Natural killer cell (primary cell): ENCODE data around the gene CAP1. TPM values are rescaled to one million over a fixed set of nuclear protein-coding genes. Genes with fewer than 3 reads are reported as not detected.

Experiments
- ATAC-seq, 3 donors: fragments of 150-1000 bp in 2 of 3; fragments of 200-7000 bp in 1 of 3; cut with Tn5 transposase; 1 replicate in 1 of 3; 2 replicates in 2 of 3; pipeline ENCODE4 v1.10.0; 2021; ENCODE audit warnings: mild to moderate bottlenecking in 2 of 3, moderate library complexity in 2 of 3
- DNase-seq, 2 donors: peaks; one replicate each; pipeline versions ENCODE4 v3.0.0 to v3.0.0-alpha.2; 2013 to 2021; ENCODE audit warnings: mixed read lengths in 1 of 2
- H3K27ac ChIP-seq: one replicate; pipeline ENCODE4 v1.5.1; 2013; ENCODE audit warnings: mild to moderate bottlenecking, low read length
- H3K27me3 ChIP-seq: one replicate; pipeline ENCODE4 v1.6.1; 2013; ENCODE audit warnings: low read length; ENCODE audit not compliant: control insufficient read depth, insufficient read depth
- H3K36me3 ChIP-seq: one replicate; pipeline ENCODE4 v1.6.1; 2013; ENCODE audit warnings: low read length; ENCODE audit not compliant: control insufficient read depth, insufficient read depth
- H3K4me1 ChIP-seq: one replicate; pipeline ENCODE4 v1.6.1; 2013; ENCODE audit warnings: low read length; ENCODE audit not compliant: control insufficient read depth, insufficient read depth
- H3K4me3 ChIP-seq: one replicate; pipeline ENCODE4 v1.5.1; 2013; ENCODE audit warnings: low read length
- H3K9me3 ChIP-seq: one replicate; pipeline ENCODE4 v1.6.1; 2013; ENCODE audit warnings: low read length; ENCODE audit not compliant: control insufficient read depth, insufficient read depth
- H3K27ac Mint-ChIP-seq, 2 donors: one replicate each; pipeline ENCODE4 v1.8.0; 2022; ENCODE audit warnings: mild to moderate bottlenecking in 2 of 2, mixed read lengths in 2 of 2, moderate library complexity in 1 of 2
- H3K27me3 Mint-ChIP-seq, 2 donors: one replicate each; pipeline ENCODE4 v1.8.0; 2022; ENCODE audit warnings: low read depth in 2 of 2, mixed read lengths in 2 of 2
- H3K36me3 Mint-ChIP-seq: one replicate; pipeline ENCODE4 v1.8.0; 2022; ENCODE audit warnings: mixed read lengths
- H3K4me1 Mint-ChIP-seq, 2 donors: one replicate each; pipeline ENCODE4 v1.8.0; 2022; ENCODE audit warnings: mixed read lengths in 2 of 2
- H3K4me3 Mint-ChIP-seq: one replicate; pipeline ENCODE4 v1.8.0; 2022; ENCODE audit warnings: mild to moderate bottlenecking, moderate library complexity, mixed read lengths
- H3K9me3 Mint-ChIP-seq, 2 donors: one replicate each; pipeline ENCODE4 v1.8.0; 2022; ENCODE audit warnings: mixed read lengths in 2 of 2
- CTCF ChIP-seq: fragments of 200-600 bp; IDR thresholded peaks from one replicate; pipeline ENCODE4 v1.8.0; 2022; ENCODE audit warnings: antibody characterized with exemption
- WGBS: methylation state at CpG from one replicate; pipeline ENCODE4 v1.1.7; 2013; ENCODE audit warnings: missing lambda C conversion rate; ENCODE audit not compliant: insufficient coverage; 5-methylcytosine and 5-hydroxymethylcytosine counted together
- intact Hi-C: fragments of 100-400 bp; cut with micrococcal nuclease; formaldehyde crosslinking; loops from one replicate; pipeline ENCODE4 v1.14.2; 2022
- total RNA-seq, 4 donors: library from RNA; stranded (reverse); fragments of 120-200 nt in 1 of 4; gene quantifications; one replicate each; pipeline versions ENCODE4 v1.2.3 to v1.2.4, GENCODE V29; 2013 to 2022

CAP1 gene
- total RNA-seq, 3 donors from 2014 or later (not counting 1 experiment from before 2014, with no cell fraction given): 482 to 541 (median 537) TPM

- 90% methylated on average over 4 of the region's 5 CpGs for WGBS
- H3K27me3 ChIP-seq: no peaks in the 10 kb centered on the region
- Mint-ChIP-seq H3K4me1 (peaks cover 0 to 8% of the 10 kb centered on the region in 2 donors), H3K4me3 (no peak overlapping the region), H3K9me3 (no peaks in the 10 kb centered on the region), H3K27ac (no peak overlapping the region), H3K36me3 (no peaks in the 10 kb centered on the region), H3K27me3 (no peaks in the 10 kb centered on the region)
- no peak overlapping the region for H3K27ac ChIP-seq
- intact Hi-C loops: no loop called here
- H3K4me3 ChIP-seq: no peak overlapping the region
- no peak for DNase-seq
- peaks cover 39% of the 10 kb centered on the region for H3K36me3 ChIP-seq
- no peak for TF ChIP-seq CTCF
- H3K9me3 ChIP-seq: no peaks in the 10 kb centered on the region
- no peak for ATAC-seq
- peaks cover 2% of the 10 kb centered on the region for H3K4me1 ChIP-seq
These were observed 50.3 kb downstream of the CAP1 start for GRCh38 chr1:40090652-40091355.

- Histone ChIP-seq H3K9me3 (no peaks in the 10 kb centered on the region), H3K36me3 (peaks cover 32% of the 10 kb centered on the region), H3K27me3 (no peaks in the 10 kb centered on the region), H3K4me1 (peaks cover 10% of the 10 kb centered on the region), H3K27ac (no peak overlapping the region), H3K4me3 (no peak overlapping the region)
- Mint-ChIP-seq H3K4me3 (no peak overlapping the region), H3K27me3 (no peaks in the 10 kb centered on the region), H3K36me3 (no peaks in the 10 kb centered on the region), H3K9me3 (no peaks in the 10 kb centered on the region), H3K4me1 (peaks cover 13 to 19% of the 10 kb centered on the region in 2 donors), H3K27ac (no peak overlapping the region)
- DNase-seq: no peak
- 88% methylated on average over 2 of the region's 2 CpGs for WGBS
- intact Hi-C loops: no loop called here
- no peak for TF ChIP-seq CTCF
- no peak for ATAC-seq
These were observed 51.7 kb downstream of the CAP1 start for GRCh38 chr1:40092241-40092640.

GRCh38 chr1:40092706-40093639, 52.4 kb downstream of the CAP1 start:
- Histone ChIP-seq H3K4me1 (peaks cover 15% of the 10 kb centered on the region), H3K36me3 (peaks cover 32% of the 10 kb centered on the region), H3K27me3 (no peaks in the 10 kb centered on the region), H3K4me3 (no peak overlapping the region), H3K9me3 (no peaks in the 10 kb centered on the region), H3K27ac (no peak overlapping the region)
- no peak overlapping the region for H3K4me3 Mint-ChIP-seq
- 78% methylated on average over 3 of the region's 6 CpGs for WGBS
- no peaks in the 10 kb centered on the region for H3K36me3 Mint-ChIP-seq
- no peak for TF ChIP-seq CTCF
- intact Hi-C loops: no loop called here
- no peaks in the 10 kb centered on the region for H3K27me3 Mint-ChIP-seq
- no peaks in the 10 kb centered on the region for H3K9me3 Mint-ChIP-seq
- peaks cover 19 to 25% of the 10 kb centered on the region in 2 donors for H3K4me1 Mint-ChIP-seq
- no peak overlapping the region for H3K27ac Mint-ChIP-seq
- ATAC-seq (no peak), DNase-seq (no peak)
